ENCODE results near the gene DNTTIP2.

DNA sequence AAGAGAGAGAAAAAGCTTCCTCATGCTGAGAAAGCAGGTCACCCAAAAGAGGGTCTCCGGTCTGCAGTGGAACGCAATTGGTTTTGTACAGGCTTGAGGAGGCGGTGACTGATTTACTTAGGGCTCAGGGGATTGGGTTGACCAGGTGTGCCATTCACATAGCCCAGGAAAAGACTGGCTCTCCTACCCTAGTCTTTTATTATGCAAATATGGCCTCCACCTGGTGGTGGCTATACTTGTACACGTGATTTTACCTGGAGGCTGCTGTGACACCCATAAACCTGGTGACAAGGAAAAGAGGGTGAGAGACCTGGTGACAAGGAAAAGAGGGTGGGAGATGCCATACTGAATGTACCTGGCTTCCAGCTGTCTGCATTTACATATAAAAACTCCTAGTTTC, 49.9 kb downstream of the DNTTIP2 start:
- TF ChIP-seq HDAC1 (IDR thresholded peaks at IDR 0.05) (no peak), ARID2 (IDR thresholded peaks at IDR 0.05) (no peak), MXI1 (IDR thresholded peaks at IDR 0.05; ENCODE audit: low read depth, low read length) (no peak)

Measured in K562 (cell line).